Adrenal gland (tissue), 12 donors: Measurements from ENCODE around the gene SNRNP27. TPM values are rescaled to one million over a fixed set of nuclear protein-coding genes. Genes with fewer than 3 reads are reported as not detected.

ENCODE experiments used
- DNase-seq, 7 donors: peaks; one replicate each; pipeline ENCODE4 v3.0.0-alpha.2; 2019 to 2020
- H3K27ac ChIP-seq, 5 donors: fragments of 200-600 bp; sonication (generic) in 4 of 5; 1 replicate in 3 of 5; 2 replicates in 2 of 5; pipeline versions ENCODE4 v1.5.1 to v1.8.0; 2016 to 2020; ENCODE audit warnings: mild to moderate bottlenecking in 1 of 5
- H3K27me3 ChIP-seq: fragments of 200-600 bp; 2 replicates; pipeline ENCODE4 v1.8.0; 2021
- H3K36me3 ChIP-seq, 2 donors: fragments of 200-600 bp; replicated peaks in 1 of 2; 1 replicate in 1 of 2; 2 replicates in 1 of 2; pipeline versions ENCODE4 v1.5.1 to v1.8.0; 2018 to 2022
- H3K4me1 ChIP-seq, 2 donors: fragments of 200-600 bp; replicated peaks in 1 of 2; 1 replicate in 1 of 2; 2 replicates in 1 of 2; pipeline versions ENCODE4 v1.5.1 to v1.8.0; 2018 to 2021
- H3K4me3 ChIP-seq, 4 donors: fragments of 200-600 bp; sonication (generic) in 3 of 4; one replicate each; pipeline ENCODE4 v1.5.1; 2016 to 2018
- H3K9me3 ChIP-seq, 3 donors: fragments of 200-600 bp; sonication (generic) in 1 of 3; replicated peaks in 1 of 3; 1 replicate in 2 of 3; 2 replicates in 1 of 3; pipeline versions ENCODE4 v1.5.1 to v1.8.0; 2016 to 2021
- CTCF ChIP-seq, 6 experiments: fragments of 450-650 bp in 4 of 6; fragments of 200-600 bp in 2 of 6; sonication (generic) in 1 of 6; IDR thresholded peaks; 1 replicate in 5 of 6; 2 replicates in 1 of 6; pipeline versions ENCODE4 v1.5.1 to v1.8.0; 2016 to 2021; ENCODE audit warnings: antibody characterized with exemption in 6 of 6, mild to moderate bottlenecking in 2 of 6, moderate library complexity in 1 of 6
- POLR2A ChIP-seq, 2 donors: fragments of 450-650 bp; IDR thresholded peaks; one replicate each; pipeline ENCODE4 v1.6.1; 2017; ENCODE audit warnings: antibody characterized with exemption in 2 of 2, mild to moderate bottlenecking in 2 of 2, moderate library complexity in 1 of 2
- WGBS, 4 donors: extraction: QIAGEN DNeasy Blood & Tissue Kit in 2 of 4; methylation state at CpG; one replicate each; pipeline versions ENCODE4 v1.1.5 to v1.1.7; 2013 to 2017; 5-methylcytosine and 5-hydroxymethylcytosine counted together
- intact Hi-C, 2 donors: fragments of 100-400 bp; cut with DNase I; formaldehyde crosslinking; loops; one replicate each; pipeline versions ENCODE4 v1.14.1 to v1.15.0; 2022 to 2023
- polyA plus RNA-seq, 3 donors: library from polyadenylated mRNA; stranded (reverse); fragments of 200-250 nt in 2 of 3; fragments of 350-450 nt in 1 of 3; fragmentation: Illumina TruSeq in 1 of 3; extraction: RNeasy Lipid Tissue Mini Kit (QIAGEN cat#74804) in 1 of 3; gene quantifications; one replicate each; pipeline ENCODE4 v1.2.3, GENCODE V29; 2013 to 2014
- total RNA-seq, 9 donors: library from RNA; depleted of rRNA in 4 of 9; stranded (reverse); fragments of >200 nt in 4 of 9; fragments of 120-200 nt in 1 of 9; fragmentation: NEBNext Ultra II Directional in 1 of 9; extraction: Animal tissue kit (Norgen Biotek cat#: 25700) in 1 of 9; gene quantifications; one replicate each; pipeline versions ENCODE4 v1.1.0 to v1.2.4, GENCODE V29; 2013 to 2023
- donor health status: healthy with polysubstance abuse.
- donor health status: Bipolar disorder and iron deficiency.
- donor health status: DM: yes; HTN: yes; CAD: no.
- donor health status: DM: no; HTN: no; CAD: no.
- donor health status: DM: no; HTN: no; CAD: no.
- donor health status: DM: yes; HTN: yes; CAD: no.

SNRNP27 gene
- total and polyA plus RNA-seq, 12 donors: 25.1 to 76.0 (median 45.2) TPM

DNA sequence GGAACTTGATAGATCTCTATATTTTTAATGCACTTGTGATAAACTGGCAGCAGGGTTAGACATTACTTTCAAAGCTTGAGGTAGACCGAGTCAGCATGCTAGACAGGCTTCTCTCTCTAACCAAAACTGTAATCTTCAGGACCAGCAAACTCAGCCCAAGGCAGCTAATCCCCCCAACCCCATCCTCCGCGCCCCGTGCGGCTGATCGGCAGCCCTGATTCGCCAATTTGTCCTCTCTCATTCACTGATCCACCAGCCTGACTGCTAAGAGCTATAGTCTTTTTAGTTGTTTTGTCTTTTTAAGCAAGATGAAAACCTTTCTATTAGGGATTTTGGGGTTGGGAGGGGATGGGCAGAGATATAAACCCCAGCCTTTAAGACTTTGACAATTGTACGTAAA is 46.9 kb downstream of the SNRNP27 start:
- no peaks in the 10 kb centered on the region for H3K27me3 ChIP-seq
- peaks cover 0 to 44% of the 10 kb centered on the region in 2 donors for H3K36me3 ChIP-seq
- H3K27ac ChIP-seq: no peak overlapping the region
- no peaks in the 10 kb centered on the region for H3K9me3 ChIP-seq
- no peak overlapping the region for H3K4me3 ChIP-seq
- WGBS, 4 donors: 95 to 96% (median 96%) methylated on average over 8 of the region's 8 CpGs
- intact Hi-C loops: no loop called here
- DNase-seq: no peak
- TF ChIP-seq CTCF (IDR thresholded peaks at IDR 0.05): no peak
- no peak for TF ChIP-seq POLR2A (IDR thresholded peaks at IDR 0.05)
- no peaks in the 10 kb centered on the region for H3K4me1 ChIP-seq

GRCh38 chr2:69943000-69943842 is 49.5 kb downstream of the SNRNP27 start:
- H3K4me3 ChIP-seq: no peak overlapping the region
- no peaks in the 10 kb centered on the region for H3K4me1 ChIP-seq
- no peak for TF ChIP-seq POLR2A (IDR thresholded peaks at IDR 0.05)
- TF ChIP-seq CTCF (IDR thresholded peaks at IDR 0.05): no peak
- intact Hi-C loops: no loop called here
- H3K27ac ChIP-seq: no peak overlapping the region
- WGBS, 4 donors: 88 to 98% (median 92%) methylated on average over 11 of the region's 11 CpGs
- peaks cover 0 to 23% of the 10 kb centered on the region in 2 donors for H3K36me3 ChIP-seq
- H3K27me3 ChIP-seq: no peaks in the 10 kb centered on the region
- no peaks in the 10 kb centered on the region for H3K9me3 ChIP-seq
- no peak for DNase-seq

DNA sequence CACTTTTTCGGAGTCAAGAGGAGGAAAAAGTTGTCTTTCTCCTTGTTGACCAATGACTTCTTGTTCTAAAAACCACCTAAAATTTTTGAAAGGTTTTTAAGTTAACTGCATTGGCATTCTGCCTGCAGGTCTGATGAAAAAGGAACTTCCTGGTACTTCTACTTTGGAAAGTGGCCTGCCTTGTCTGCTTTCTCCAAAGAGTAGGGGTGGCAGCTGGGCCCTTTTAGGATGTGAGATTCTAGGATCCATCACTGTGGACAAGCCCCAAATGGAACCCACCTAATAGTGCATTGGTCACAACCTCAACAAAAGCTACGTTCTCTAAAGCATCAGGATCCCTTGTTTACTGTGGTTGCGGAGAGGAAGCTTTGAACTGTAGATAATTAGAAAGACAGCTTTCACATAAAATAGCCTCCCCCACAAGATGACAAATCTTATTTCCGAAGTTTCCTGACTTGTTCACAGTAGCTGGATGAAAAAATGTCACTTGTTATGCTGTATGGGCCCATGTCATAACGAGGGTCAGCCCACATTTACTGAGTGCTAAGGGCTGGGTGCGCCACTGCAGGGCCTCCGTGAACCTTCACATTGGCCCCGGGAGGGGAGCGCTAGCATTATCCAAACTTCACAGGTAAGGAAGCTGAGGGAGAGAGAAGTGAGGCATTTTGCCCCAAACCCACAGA is 50.2 kb downstream of the SNRNP27 start:
- no peak for DNase-seq
- H3K4me1 ChIP-seq: no peaks in the 10 kb centered on the region
- no peak overlapping the region for H3K4me3 ChIP-seq
- intact Hi-C loops: no loop called here
- no peak overlapping the region for H3K27ac ChIP-seq
- peaks cover 0 to 16% of the 10 kb centered on the region in 2 donors for H3K36me3 ChIP-seq
- no peaks in the 10 kb centered on the region for H3K9me3 ChIP-seq
- no peaks in the 10 kb centered on the region for H3K27me3 ChIP-seq
- WGBS, 4 donors: 76 to 89% (median 83%) methylated on average over 9 of the region's 9 CpGs
- TF ChIP-seq POLR2A (IDR thresholded peaks at IDR 0.05): no peak
- TF ChIP-seq CTCF (IDR thresholded peaks at IDR 0.05): no peak

DNA sequence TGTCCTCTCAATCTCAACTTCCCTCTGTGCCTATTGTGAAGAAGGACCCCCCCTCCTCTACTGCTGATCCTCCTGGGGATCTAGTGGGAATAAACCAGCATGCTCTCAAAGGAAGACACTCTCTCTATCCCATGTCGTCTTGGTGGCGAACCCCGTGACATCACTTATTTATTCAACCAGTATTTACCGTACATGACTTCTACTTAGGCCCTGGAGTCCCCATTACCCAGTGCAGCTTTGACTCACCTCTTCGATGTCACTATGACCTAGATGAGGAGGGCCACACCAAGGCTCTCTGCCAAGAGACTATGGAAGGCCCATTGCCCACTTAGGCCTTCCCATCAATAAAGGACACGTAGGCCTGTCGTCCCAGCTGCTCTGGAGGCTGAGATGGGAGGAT is 51.0 kb downstream of the SNRNP27 start:
- H3K4me1 ChIP-seq: no peaks in the 10 kb centered on the region
- 93 to 98% (median 95%) methylated on average over 7 of the region's 7 CpGs for WGBS, 4 donors
- H3K36me3 ChIP-seq: peaks cover 0 to 9% of the 10 kb centered on the region in 2 donors
- DNase-seq: no peak
- H3K4me3 ChIP-seq: no peak overlapping the region
- H3K27ac ChIP-seq: no peak overlapping the region
- intact Hi-C loops: no loop called here
- TF ChIP-seq POLR2A (IDR thresholded peaks at IDR 0.05) (no peak), CTCF (IDR thresholded peaks at IDR 0.05) (no peak)
- no peaks in the 10 kb centered on the region for H3K9me3 ChIP-seq
- H3K27me3 ChIP-seq: no peaks in the 10 kb centered on the region
